Tibial nerve (tissue), 4 donors: ENCODE measurements around the gene RGL3.

Source experiments
- EP300 ChIP-seq, 2 donors: sonication (generic); formaldehyde crosslinking; IDR thresholded peaks; one replicate each; pipeline ENCODE4 v1.6.1; 2017; ENCODE audit warnings: antibody characterized with exemption in 2 of 2, mild to moderate bottlenecking in 1 of 2
- TF ChIP-seq, protein P1 (sequence below), 5 experiments: fragments of 200-600 bp in 3 of 5; fragments of 450-650 bp in 2 of 5; sonication (generic) in 3 of 5; IDR thresholded peaks; one replicate each; pipeline ENCODE4 v1.5.1; 2016 to 2019; ENCODE audit warnings: antibody characterized with exemption in 5 of 5, mild to moderate bottlenecking in 3 of 5, moderate library complexity in 2 of 5

- TF ChIP-seq, protein P1, sequence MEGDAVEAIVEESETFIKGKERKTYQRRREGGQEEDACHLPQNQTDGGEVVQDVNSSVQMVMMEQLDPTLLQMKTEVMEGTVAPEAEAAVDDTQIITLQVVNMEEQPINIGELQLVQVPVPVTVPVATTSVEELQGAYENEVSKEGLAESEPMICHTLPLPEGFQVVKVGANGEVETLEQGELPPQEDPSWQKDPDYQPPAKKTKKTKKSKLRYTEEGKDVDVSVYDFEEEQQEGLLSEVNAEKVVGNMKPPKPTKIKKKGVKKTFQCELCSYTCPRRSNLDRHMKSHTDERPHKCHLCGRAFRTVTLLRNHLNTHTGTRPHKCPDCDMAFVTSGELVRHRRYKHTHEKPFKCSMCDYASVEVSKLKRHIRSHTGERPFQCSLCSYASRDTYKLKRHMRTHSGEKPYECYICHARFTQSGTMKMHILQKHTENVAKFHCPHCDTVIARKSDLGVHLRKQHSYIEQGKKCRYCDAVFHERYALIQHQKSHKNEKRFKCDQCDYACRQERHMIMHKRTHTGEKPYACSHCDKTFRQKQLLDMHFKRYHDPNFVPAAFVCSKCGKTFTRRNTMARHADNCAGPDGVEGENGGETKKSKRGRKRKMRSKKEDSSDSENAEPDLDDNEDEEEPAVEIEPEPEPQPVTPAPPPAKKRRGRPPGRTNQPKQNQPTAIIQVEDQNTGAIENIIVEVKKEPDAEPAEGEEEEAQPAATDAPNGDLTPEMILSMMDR (IDR thresholded peaks at IDR 0.05) = no peak
- no peak for TF ChIP-seq EP300 (IDR thresholded peaks at IDR 0.05)
These were observed 28.5 kb upstream of the RGL3 start for GRCh38 chr19:11447347-11448262.
